GM18519 (cell line): ENCODE results near the gene LHPP.

Experiments
- ATAC-seq: cut with Tn5 transposase; IDR thresholded peaks from one replicate; pipeline ENCODE4 v1.9.1; 2021; ENCODE audit warnings: mild to moderate bottlenecking, moderate library complexity; ENCODE audit not compliant: unreplicated experiment, low FRiP score

LHPP gene

GRCh38 chr10:124532788-124533187 is 71.2 kb downstream of the LHPP start:
- no peak for ATAC-seq

GRCh38 chr10:124533266-124533665 is 71.6 kb downstream of the LHPP start:
- ATAC-seq: no peak

DNA sequence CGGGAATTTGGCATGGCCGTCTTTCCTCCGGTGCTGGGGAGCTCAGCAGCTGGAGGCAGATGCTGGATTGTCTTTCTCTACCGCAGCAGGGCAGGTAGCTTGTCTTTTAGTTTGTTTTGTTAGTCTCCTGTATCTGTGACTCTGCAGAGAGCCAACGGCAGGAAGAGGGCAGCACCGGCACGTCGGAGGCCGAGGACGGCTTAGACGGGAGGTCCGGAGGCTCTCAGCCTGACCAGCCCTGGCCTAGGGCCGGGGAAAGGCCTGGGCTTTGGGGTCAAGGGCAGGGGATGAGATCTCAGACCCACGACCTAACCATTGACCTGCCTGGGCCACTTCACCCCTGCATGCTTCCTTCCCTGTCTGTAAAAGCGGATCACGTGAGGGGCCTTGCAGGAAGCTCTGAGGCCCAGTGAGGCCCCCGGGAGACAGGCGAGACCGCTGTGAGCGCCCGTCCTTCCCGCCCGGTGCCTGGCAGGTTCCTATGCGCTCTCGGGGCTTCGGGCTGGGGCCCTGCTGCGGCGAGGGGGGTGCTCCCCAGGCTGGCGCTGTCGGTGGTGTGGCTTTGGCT is 72.7 kb downstream of the LHPP start:
- no peak for ATAC-seq

DNA sequence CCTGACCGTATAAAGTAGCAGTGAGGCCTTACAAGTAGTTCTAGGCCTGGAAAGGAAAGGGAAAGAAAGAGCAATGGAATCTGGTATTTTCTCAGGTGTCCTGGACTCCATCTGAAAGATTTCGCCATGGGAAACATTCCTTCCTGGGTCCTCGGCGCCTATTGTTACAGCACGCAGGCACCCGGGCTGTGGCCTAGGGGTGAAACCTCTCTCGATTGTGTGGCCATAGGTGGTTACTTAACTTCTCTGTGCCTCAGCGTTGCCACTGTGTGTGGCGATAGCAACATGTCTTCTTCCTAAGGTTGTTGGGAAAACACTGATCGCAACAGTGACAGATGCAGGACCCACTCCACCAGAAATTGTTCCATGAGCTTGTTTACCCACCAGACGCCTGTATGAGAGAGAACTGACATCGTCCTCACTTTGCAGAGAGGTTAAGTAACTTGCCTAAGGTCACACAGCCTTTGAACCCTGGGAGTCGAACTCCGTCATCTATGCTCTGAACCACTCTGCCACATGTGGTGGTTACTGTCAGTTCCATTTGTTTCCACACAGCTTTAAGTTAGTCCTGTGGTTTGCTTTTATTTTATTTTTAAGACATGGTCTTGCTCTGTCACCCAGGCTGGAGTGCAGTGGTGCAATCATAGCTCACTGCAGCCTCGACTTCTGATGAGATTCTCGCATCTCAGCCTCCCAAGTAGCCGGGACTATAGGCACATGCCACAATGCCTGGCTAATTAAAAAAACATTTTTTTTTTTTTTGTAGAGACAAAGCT is 73.4 kb downstream of the LHPP start:
- ATAC-seq: no peak

- ATAC-seq: no peak
Measured at GRCh38 chr10:124535731-124536495, 74.3 kb downstream of the LHPP start.

GRCh38 chr10:124536496-124537050 is 75.0 kb downstream of the LHPP start:
- ATAC-seq: no peak

DNA sequence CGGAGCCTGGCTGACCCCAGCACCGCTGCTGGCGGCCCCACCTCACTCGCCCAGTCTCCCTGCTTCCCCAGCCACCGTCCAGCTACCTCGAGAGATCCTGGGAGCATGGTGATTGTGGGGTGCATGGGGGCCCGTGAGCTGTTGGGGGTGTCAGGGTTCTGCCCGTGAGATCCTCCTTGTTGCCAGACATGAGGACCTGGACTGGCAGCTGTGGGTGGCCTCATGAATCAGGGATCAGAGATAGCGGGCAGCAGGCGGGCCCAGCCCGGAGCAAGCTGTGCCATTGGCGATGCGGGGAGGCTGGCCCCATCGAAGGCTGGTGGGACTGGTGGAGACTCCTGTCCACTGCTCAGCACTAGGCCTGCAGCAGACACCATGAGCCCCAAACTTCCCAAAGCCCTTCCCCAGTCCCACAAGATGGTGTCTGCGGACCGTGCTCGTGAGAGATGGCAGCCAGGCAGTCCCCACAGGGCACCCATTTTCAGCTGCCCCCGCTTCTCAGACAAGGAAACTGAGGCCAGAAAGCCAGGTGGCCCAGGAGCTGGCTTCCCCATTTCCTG is 75.6 kb downstream of the LHPP start:
- no peak for ATAC-seq

- ATAC-seq: no peak
Measured at GRCh38 chr10:124537891-124538290, 76.3 kb downstream of the LHPP start.

- no peak for ATAC-seq
Measured at GRCh38 chr10:124538706-124539105, 77.1 kb downstream of the LHPP start.

GRCh38 chr10:124539935-124540641 is 78.5 kb downstream of the LHPP start:
- no peak for ATAC-seq

- ATAC-seq: no peak
Measured at GRCh38 chr10:124541076-124541903, 79.7 kb downstream of the LHPP start.

DNA sequence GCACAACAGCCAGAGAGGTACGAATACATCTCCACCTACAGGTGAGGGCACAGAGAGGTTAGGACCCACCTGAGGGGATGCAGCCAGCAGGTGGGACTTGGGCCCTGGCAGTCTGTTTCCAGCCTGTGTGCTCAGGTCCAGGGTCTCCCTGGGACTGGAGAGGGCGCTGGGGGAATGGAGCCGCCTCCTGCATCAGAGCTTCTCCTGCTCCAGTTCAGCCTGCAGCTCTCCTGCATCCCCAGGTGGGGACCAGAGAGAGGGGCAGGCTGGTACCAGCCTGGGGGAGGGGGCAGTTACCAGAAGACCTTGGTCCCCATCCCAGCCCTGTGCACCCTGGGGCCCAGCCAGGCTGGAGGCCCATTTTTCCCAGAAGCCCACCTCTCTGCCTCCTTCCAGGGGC is 80.7 kb downstream of the LHPP start:
- ATAC-seq: no peak

GRCh38 chr10:124543146-124543545 is 81.5 kb downstream of the LHPP start:
- ATAC-seq: no peak

GRCh38 chr10:124543971-124544370 is 82.3 kb downstream of the LHPP start:
- ATAC-seq: no peak

GRCh38 chr10:124544711-124545110 is 83.1 kb downstream of the LHPP start:
- ATAC-seq: no peak

DNA sequence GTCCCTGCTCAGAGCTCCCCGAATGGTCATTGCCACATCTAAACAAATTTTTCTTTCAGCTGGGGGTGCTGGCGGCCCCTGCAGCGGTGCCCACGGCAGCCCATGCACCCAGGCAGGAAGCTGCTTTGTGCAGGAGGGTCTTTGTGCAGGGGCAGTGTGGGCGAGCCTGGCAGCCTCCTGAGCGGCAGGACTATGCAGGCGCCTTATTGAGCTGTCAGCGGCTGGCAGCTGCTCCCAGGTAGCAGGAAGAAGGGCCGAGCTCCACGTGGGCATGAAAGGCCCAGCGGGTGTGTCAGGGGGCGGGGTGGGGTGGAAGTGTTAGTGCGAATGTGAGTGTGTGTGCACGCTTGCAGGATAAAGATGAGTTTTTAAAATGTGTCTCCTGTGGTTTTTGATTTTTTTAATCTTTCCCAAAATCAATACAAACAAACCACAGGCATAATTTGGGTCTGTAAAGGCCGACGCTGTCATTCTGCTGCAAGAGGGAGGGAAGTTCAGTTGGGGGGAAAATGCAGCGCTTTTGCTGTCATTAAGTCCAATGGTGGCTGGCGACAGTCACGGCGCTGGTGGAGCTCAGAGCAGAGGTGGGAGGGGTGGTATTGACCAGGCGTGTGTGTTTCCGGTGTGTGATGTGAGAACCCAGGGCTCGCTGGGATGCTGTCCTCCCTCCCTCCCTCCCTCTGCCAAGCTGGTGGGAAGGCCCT is 83.9 kb downstream of the LHPP start:
- no peak for ATAC-seq

DNA sequence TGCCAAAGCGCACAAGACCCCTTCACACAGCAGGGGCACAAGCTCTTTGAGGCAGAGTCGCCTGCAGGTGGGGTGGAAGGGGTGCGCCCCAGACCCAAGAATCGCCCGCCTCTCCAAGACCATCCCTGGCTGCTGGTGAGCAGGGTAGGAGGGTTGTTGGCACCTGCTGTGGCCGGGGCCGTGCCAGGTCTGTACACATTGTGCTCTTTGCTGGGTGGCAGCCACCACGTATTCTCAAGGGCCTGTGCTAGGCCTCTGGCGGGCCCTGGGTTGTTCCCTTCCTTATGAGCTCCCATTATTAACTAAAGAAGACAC is 84.4 kb downstream of the LHPP start:
- ATAC-seq: no peak

DNA sequence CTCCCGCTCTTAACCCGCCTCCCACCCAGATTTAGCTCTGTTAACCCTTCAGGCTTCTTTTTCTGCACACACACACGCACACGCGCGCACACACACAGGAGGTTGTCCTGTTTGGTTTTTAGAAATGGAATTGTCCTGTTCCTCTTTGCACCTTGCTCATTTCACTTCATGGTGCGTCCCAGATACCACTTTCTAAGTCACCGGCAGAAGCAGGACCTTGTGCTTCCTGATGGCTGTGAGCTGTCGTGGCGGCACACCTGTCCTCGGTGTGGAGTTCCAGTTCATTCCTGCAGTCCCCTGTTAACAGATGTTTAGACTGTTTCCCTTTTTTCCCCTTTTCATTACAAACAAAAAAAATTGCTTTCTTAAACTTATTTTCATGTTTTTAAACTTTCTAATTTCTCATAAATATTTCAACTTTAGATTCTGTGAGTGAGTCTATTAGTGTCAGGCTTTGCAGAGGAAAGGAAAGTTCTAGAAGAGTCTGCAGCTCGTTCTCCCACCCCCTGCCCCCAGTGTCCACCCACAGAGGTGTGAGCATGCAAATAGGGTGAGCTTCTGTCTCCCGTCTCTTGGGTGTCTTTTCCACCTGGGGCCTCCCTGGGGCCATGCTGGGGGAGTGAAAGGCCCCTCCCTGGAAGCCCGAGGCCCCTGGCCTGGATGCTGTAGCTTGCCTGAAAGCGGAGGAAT is 85.5 kb downstream of the LHPP start:
- ATAC-seq: no peak
